GM18873 (cell line): ENCODE results near the gene AMOTL1.
"Not testable (repeated sequence)": the region's sequence is repeated elsewhere in the genome, so short reads cannot be mapped to it uniquely, and the experiment has no call there.

Source experiments
- ATAC-seq: cut with Tn5 transposase; IDR thresholded peaks from one replicate; pipeline ENCODE4 v1.9.1; 2021; ENCODE audit warnings: mild to moderate bottlenecking, moderate library complexity, moderate number of reproducible peaks; ENCODE audit not compliant: unreplicated experiment, low FRiP score

The AMOTL1 gene

GRCh38 chr11:94790197-94790596, 22.0 kb downstream of the AMOTL1 start:
- ATAC-seq: no peak

- no peak for ATAC-seq
Measured at GRCh38 chr11:94790661-94791180, 22.6 kb downstream of the AMOTL1 start.

GRCh38 chr11:94791216-94791889, 23.2 kb downstream of the AMOTL1 start:
- no peak for ATAC-seq

GRCh38 chr11:94791942-94792341, 23.8 kb downstream of the AMOTL1 start:
- ATAC-seq: not testable (repeated sequence)

- no peak for ATAC-seq
Measured at GRCh38 chr11:94792451-94792850, 24.3 kb downstream of the AMOTL1 start.

GRCh38 chr11:94793002-94793401, 24.8 kb downstream of the AMOTL1 start:
- no peak for ATAC-seq

GRCh38 chr11:94793822-94794221, 25.7 kb downstream of the AMOTL1 start:
- ATAC-seq: no peak

GRCh38 chr11:94794287-94795168, 26.4 kb downstream of the AMOTL1 start:
- no peak for ATAC-seq

- ATAC-seq: no peak
Measured at GRCh38 chr11:94795476-94796189, 27.5 kb downstream of the AMOTL1 start.

- ATAC-seq: no peak
Measured at GRCh38 chr11:94796190-94796580, 28.0 kb downstream of the AMOTL1 start.

- ATAC-seq: no peak
Measured at GRCh38 chr11:94796863-94797262, 28.7 kb downstream of the AMOTL1 start.

GRCh38 chr11:94799726-94800125, 31.6 kb downstream of the AMOTL1 start:
- no peak for ATAC-seq

GRCh38 chr11:94800414-94800813, 32.3 kb downstream of the AMOTL1 start:
- no peak for ATAC-seq

GRCh38 chr11:94801866-94802460, 33.8 kb downstream of the AMOTL1 start:
- no peak for ATAC-seq

- no peak for ATAC-seq
Measured at GRCh38 chr11:94802501-94802900, 34.3 kb downstream of the AMOTL1 start.

- no peak for ATAC-seq
Measured at GRCh38 chr11:94803491-94803890, 35.3 kb downstream of the AMOTL1 start.

- ATAC-seq: no peak
Measured at GRCh38 chr11:94804874-94805273, 36.7 kb downstream of the AMOTL1 start.

GRCh38 chr11:94806014-94806413, 37.9 kb downstream of the AMOTL1 start:
- no peak for ATAC-seq

- ATAC-seq: no peak
Measured at GRCh38 chr11:94806419-94806818, 38.3 kb downstream of the AMOTL1 start.

- no peak for ATAC-seq
Measured at GRCh38 chr11:94809251-94809650, 41.1 kb downstream of the AMOTL1 start.
